H9 (cell line): Measurements from ENCODE around the gene HTR2B. TPM values are rescaled to one million over a fixed set of nuclear protein-coding genes. Genes with fewer than 3 reads are reported as not detected.

ENCODE experiments used
- DNase-seq: peaks from one replicate; pipeline ENCODE4 v3.0.0-alpha.2; 2017
- H2AFZ ChIP-seq: one replicate; pipeline ENCODE4 v1.6.1; 2013; ENCODE audit warnings: mild to moderate bottlenecking, low read length, control low read depth, moderate library complexity
- H2AK5ac ChIP-seq: 2 replicates; pipeline ENCODE4 v1.6.1; 2013; ENCODE audit warnings: low read length, control low read depth, mixed read lengths; ENCODE audit not compliant: insufficient read length
- H2BK120ac ChIP-seq: one replicate; pipeline ENCODE4 v1.6.1; 2013; ENCODE audit warnings: low read depth, mild to moderate bottlenecking, low read length, control low read depth, inconsistent platforms; ENCODE audit not compliant: poor library complexity, severe bottlenecking
- H2BK12ac ChIP-seq: 2 replicates; pipeline ENCODE4 v1.6.1; 2013; ENCODE audit warnings: low read length, control low read depth, mixed read lengths, low read depth; ENCODE audit not compliant: insufficient read length
- H2BK15ac ChIP-seq: 2 replicates; pipeline ENCODE4 v1.6.1; 2013; ENCODE audit warnings: low read depth, low read length, control low read depth
- H2BK20ac ChIP-seq: one replicate; pipeline ENCODE4 v1.6.1; 2013; ENCODE audit warnings: low read depth, mild to moderate bottlenecking, low read length, control low read depth, inconsistent platforms; ENCODE audit not compliant: poor library complexity, severe bottlenecking
- H2BK5ac ChIP-seq: 2 replicates; pipeline ENCODE4 v1.6.1; 2013; ENCODE audit warnings: low read length, control low read depth, mixed read lengths; ENCODE audit not compliant: insufficient read length
- H3K14ac ChIP-seq: 2 replicates; pipeline ENCODE4 v1.6.1; 2013; ENCODE audit warnings: low read length, control low read depth; ENCODE audit not compliant: insufficient read depth
- H3K18ac ChIP-seq: 2 replicates; pipeline ENCODE4 v1.6.1; 2013; ENCODE audit warnings: low read depth, mild to moderate bottlenecking, mixed read lengths, low read length, control low read depth; ENCODE audit not compliant: insufficient read length
- H3K23ac ChIP-seq: 2 replicates; pipeline ENCODE4 v1.6.1; 2013; ENCODE audit warnings: low read length, control low read depth, mixed read lengths, low read depth; ENCODE audit not compliant: insufficient read length
- H3K23me2 ChIP-seq: 2 replicates; pipeline ENCODE4 v1.6.1; 2013; ENCODE audit warnings: low read depth, mild to moderate bottlenecking, mixed read lengths, low read length, control low read depth; ENCODE audit not compliant: insufficient read length, poor library complexity, severe bottlenecking
- H3K27ac ChIP-seq: 2 replicates; pipeline ENCODE4 v1.5.1; 2013; ENCODE audit warnings: low read length, control low read depth, mixed read lengths, low read depth; ENCODE audit not compliant: insufficient read length
- H3K27me3 ChIP-seq: 2 replicates; pipeline ENCODE4 v1.6.1; 2013; ENCODE audit warnings: low read length, control low read depth, inconsistent platforms; ENCODE audit not compliant: insufficient read depth
- H3K4ac ChIP-seq: 2 replicates; pipeline ENCODE4 v1.6.1; 2013; ENCODE audit warnings: low read depth, mild to moderate bottlenecking, control low read depth, inconsistent platforms, low read length, moderate library complexity
- H3K4me1 ChIP-seq: 2 replicates; pipeline ENCODE4 v1.6.1; 2013; ENCODE audit warnings: low read length, control low read depth, inconsistent platforms; ENCODE audit not compliant: insufficient read depth
- H3K4me2 ChIP-seq: 2 replicates; pipeline ENCODE4 v1.6.1; 2013; ENCODE audit warnings: low read length, control low read depth, mixed read lengths; ENCODE audit not compliant: insufficient read length, insufficient read depth
- H3K56ac ChIP-seq: 2 replicates; pipeline ENCODE4 v1.6.1; 2013; ENCODE audit warnings: low read depth, mild to moderate bottlenecking, mixed read lengths, low read length, control low read depth; ENCODE audit not compliant: insufficient read length
- H3K79me1 ChIP-seq: 2 replicates; pipeline ENCODE4 v1.6.1; 2013; ENCODE audit warnings: low read depth, mild to moderate bottlenecking, moderate library complexity, low read length, control low read depth, inconsistent platforms; ENCODE audit not compliant: insufficient read depth, poor library complexity, severe bottlenecking
- H3K79me2 ChIP-seq: 2 replicates; pipeline ENCODE4 v1.6.1; 2013; ENCODE audit warnings: low read length, control low read depth, inconsistent platforms; ENCODE audit not compliant: insufficient read depth
- H3K9ac ChIP-seq: 2 replicates; pipeline ENCODE4 v1.6.1; 2013; ENCODE audit warnings: low read length, control low read depth, mixed read lengths; ENCODE audit not compliant: insufficient read length; ENCODE audit errors: extremely low read depth
- H3K9me3 ChIP-seq: one replicate; pipeline ENCODE4 v1.6.1; 2013; ENCODE audit warnings: low read depth, low read length, inconsistent platforms; ENCODE audit not compliant: control insufficient read depth
- H3T11ph ChIP-seq: one replicate; pipeline ENCODE4 v1.6.1; 2013; ENCODE audit warnings: mild to moderate bottlenecking, low read length, control low read depth, inconsistent platforms
- H4K20me1 ChIP-seq: one replicate; pipeline ENCODE4 v1.6.1; 2013; ENCODE audit not compliant: control insufficient read depth, insufficient read length, insufficient read depth
- H4K5ac ChIP-seq: 2 replicates; pipeline ENCODE4 v1.6.1; 2013; ENCODE audit warnings: low read depth, mild to moderate bottlenecking, mixed read lengths, low read length, control low read depth; ENCODE audit not compliant: insufficient read length
- H4K8ac ChIP-seq: replicated peaks from 2 replicates; pipeline ENCODE4 v1.6.1; 2013; ENCODE audit warnings: low read length, control low read depth, mixed read lengths, low read depth; ENCODE audit not compliant: insufficient read length
- H4K91ac ChIP-seq: 2 replicates; pipeline ENCODE4 v1.6.1; 2013; ENCODE audit warnings: low read depth, mild to moderate bottlenecking, moderate library complexity, mixed read lengths, low read length, control low read depth; ENCODE audit not compliant: insufficient read length
- H3K27ac Mint-ChIP-seq, 3 experiments: 2 replicates in 2 of 3; 3 replicates in 1 of 3; pipeline ENCODE4 v1.8.0; 2020 to 2021; ENCODE audit warnings: mixed read lengths in 3 of 3, mild to moderate bottlenecking in 1 of 3, moderate library complexity in 1 of 3
- H3K27me3 Mint-ChIP-seq: 2 replicates; pipeline ENCODE4 v1.8.0; 2021; ENCODE audit warnings: low read depth, mild to moderate bottlenecking, moderate library complexity, mixed read lengths
- H3K36me3 Mint-ChIP-seq, 3 experiments: 2 replicates in 2 of 3; 3 replicates in 1 of 3; pipeline ENCODE4 v1.8.0; 2020 to 2021; ENCODE audit warnings: low read depth in 3 of 3, mixed read lengths in 3 of 3; ENCODE audit not compliant: insufficient read depth in 1 of 3
- H3K4me1 Mint-ChIP-seq, 2 experiments: 2 replicates each; pipeline ENCODE4 v1.8.0; 2020; ENCODE audit warnings: mixed read lengths in 2 of 2
- H3K4me3 Mint-ChIP-seq, 2 experiments: 2 replicates in 1 of 2; 3 replicates in 1 of 2; pipeline ENCODE4 v1.8.0; 2020 to 2021; ENCODE audit warnings: mild to moderate bottlenecking in 2 of 2, mixed read lengths in 2 of 2, moderate library complexity in 1 of 2
- H3K9me3 Mint-ChIP-seq, 2 experiments: 2 replicates in 1 of 2; 3 replicates in 1 of 2; pipeline ENCODE4 v1.8.0; 2020; ENCODE audit warnings: mild to moderate bottlenecking in 2 of 2, mixed read lengths in 2 of 2, moderate library complexity in 1 of 2
- WGBS: extraction: QIAGEN DNeasy Blood & Tissue Kit; methylation state at CpG from one replicate; pipeline ENCODE4 v1.1.7; 2013; ENCODE audit warnings: missing lambda C conversion rate, low lambda C conversion rate, mixed read lengths; ENCODE audit not compliant: insufficient read length; ENCODE audit errors: extremely low coverage; 5-methylcytosine and 5-hydroxymethylcytosine counted together
- total RNA-seq: library from RNA; stranded (reverse); gene quantifications from 2 replicates; pipeline ENCODE4 v1.2.1, GENCODE V29; 2021
- TF ChIP-seq, protein P1 (sequence below): fragments of 200-600 bp; sonication (generic); conservative IDR thresholded peaks from 3 replicates; pipeline ENCODE4 v1.8.0; 2021; ENCODE audit warnings: antibody characterized with exemption, mild to moderate bottlenecking

The HTR2B gene
- total RNA-seq, 1 experiment from 2014 or later: not detected

DNA sequence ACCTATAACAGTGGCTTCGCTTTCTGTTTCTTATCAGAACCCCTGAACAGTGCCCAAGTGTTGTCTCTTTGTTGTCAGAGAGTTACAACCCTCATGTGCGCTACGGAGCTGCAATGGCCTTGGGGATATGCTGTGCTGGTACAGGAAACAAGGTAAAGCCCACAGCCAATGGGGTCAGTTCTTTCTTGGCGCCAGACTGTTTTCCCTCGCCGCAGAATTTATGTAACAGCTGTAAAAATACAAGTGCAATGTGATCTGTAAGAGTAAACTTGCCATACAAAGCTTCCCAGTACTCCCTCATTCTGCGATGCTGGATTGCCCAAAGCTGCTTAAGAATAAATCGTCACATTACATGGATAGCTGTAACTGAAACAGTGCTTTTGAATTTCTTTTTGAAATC is 13.9 kb upstream of the HTR2B start:
- no peaks in the 10 kb centered on the region for H3K23me2 ChIP-seq
- no peak overlapping the region for H2BK12ac ChIP-seq
- no peaks in the 10 kb centered on the region for H3K79me1 ChIP-seq
- no peak overlapping the region for H4K5ac ChIP-seq
- H3K27ac ChIP-seq: no peak overlapping the region
- no peak overlapping the region for H3K23ac ChIP-seq
- no peak overlapping the region for H3T11ph ChIP-seq
- H3K27ac Mint-ChIP-seq: no peak overlapping the region
- no peaks in the 10 kb centered on the region for H3K9me3 Mint-ChIP-seq
- no CpG with 5 or more reads among the region's 8 CpGs for WGBS
- H2BK120ac ChIP-seq: no peak overlapping the region
- no peak for DNase-seq
- H3K4me3 Mint-ChIP-seq: no peak overlapping the region
- H4K20me1 ChIP-seq: no peaks in the 10 kb centered on the region
- no peaks in the 10 kb centered on the region for H3K27me3 ChIP-seq
- no peaks in the 10 kb centered on the region for H3K9me3 ChIP-seq
- H4K8ac ChIP-seq: no peak overlapping the region
- H3K36me3 Mint-ChIP-seq: peaks cover 0 to 10% (median 0%) of the 10 kb centered on the region in 3 experiments; a peak in 3 of 7 replicates
- H2BK15ac ChIP-seq: no peak overlapping the region
- TF ChIP-seq, protein P1, sequence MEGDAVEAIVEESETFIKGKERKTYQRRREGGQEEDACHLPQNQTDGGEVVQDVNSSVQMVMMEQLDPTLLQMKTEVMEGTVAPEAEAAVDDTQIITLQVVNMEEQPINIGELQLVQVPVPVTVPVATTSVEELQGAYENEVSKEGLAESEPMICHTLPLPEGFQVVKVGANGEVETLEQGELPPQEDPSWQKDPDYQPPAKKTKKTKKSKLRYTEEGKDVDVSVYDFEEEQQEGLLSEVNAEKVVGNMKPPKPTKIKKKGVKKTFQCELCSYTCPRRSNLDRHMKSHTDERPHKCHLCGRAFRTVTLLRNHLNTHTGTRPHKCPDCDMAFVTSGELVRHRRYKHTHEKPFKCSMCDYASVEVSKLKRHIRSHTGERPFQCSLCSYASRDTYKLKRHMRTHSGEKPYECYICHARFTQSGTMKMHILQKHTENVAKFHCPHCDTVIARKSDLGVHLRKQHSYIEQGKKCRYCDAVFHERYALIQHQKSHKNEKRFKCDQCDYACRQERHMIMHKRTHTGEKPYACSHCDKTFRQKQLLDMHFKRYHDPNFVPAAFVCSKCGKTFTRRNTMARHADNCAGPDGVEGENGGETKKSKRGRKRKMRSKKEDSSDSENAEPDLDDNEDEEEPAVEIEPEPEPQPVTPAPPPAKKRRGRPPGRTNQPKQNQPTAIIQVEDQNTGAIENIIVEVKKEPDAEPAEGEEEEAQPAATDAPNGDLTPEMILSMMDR: no peak
- no peaks in the 10 kb centered on the region for H3K79me2 ChIP-seq
- no peak overlapping the region for H3K9ac ChIP-seq
- no peak overlapping the region for H2AK5ac ChIP-seq
- no peak overlapping the region for H3K18ac ChIP-seq
- H4K91ac ChIP-seq: no peak overlapping the region
- no peak overlapping the region for H3K4ac ChIP-seq
- no peak overlapping the region for H2AFZ ChIP-seq
- H3K56ac ChIP-seq: no peak overlapping the region
- no peak overlapping the region for H2BK20ac ChIP-seq
- H2BK5ac ChIP-seq: no peak overlapping the region
- H3K14ac ChIP-seq: no peak overlapping the region
- peaks cover 3 to 7% of the 10 kb centered on the region in 2 experiments; a peak in 2 of 4 replicates for H3K4me1 Mint-ChIP-seq
- no peak overlapping the region for H3K4me2 ChIP-seq
- H3K4me1 ChIP-seq: no peaks in the 10 kb centered on the region
- H3K27me3 Mint-ChIP-seq: no peaks in the 10 kb centered on the region
